Measurements from ENCODE around the gene TMCO2. TPM values are rescaled to one million over a fixed set of nuclear protein-coding genes. Genes with fewer than 3 reads are reported as not detected.

The TMCO2 gene
- total RNA-seq, 1 donor from 2014 or later, result not detected

GRCh38 chr1:40257688-40258444 lies 10.1 kb downstream of the TMCO2 start, which contains the start of gene ZMPSTE24:
ZMPSTE24 (plus strand) TSS chr1:40258236; CDS start chr1:40258272, 36 bp downstream.
- intact Hi-C loops (cut with DNase I), result no loop called here
- H3K4me1 ChIP-seq, result peaks cover 21% of the 10 kb centered on the region
- ATAC-seq, result peak; percentile 99

GRCh38 chr1:40258445-40258769 lies 10.7 kb downstream of the TMCO2 start:
- peak overlapping the region; percentile 94 for H3K27ac ChIP-seq
- H3K27me3 ChIP-seq, result no peaks in the 10 kb centered on the region
- TF ChIP-seq CTCF (IDR thresholded peaks at IDR 0.05), result no peak
- peaks cover 33% of the 10 kb centered on the region for H3K36me3 ChIP-seq
- DNase-seq (no peak), ATAC-seq (no peak)
- peaks cover 21% of the 10 kb centered on the region for H3K4me1 ChIP-seq
- H3K9me3 ChIP-seq, result no peaks in the 10 kb centered on the region
- H3K4me3 ChIP-seq, result peak overlapping the region; percentile 99
- intact Hi-C loops (cut with DNase I), result no loop called here

More at GRCh38 chr1:40257688-40258444, 10.1 kb downstream of the TMCO2 start, which contains the start of gene ZMPSTE24:
- Histone ChIP-seq H3K36me3 (peaks cover 28% of the 10 kb centered on the region), H3K9me3 (no peaks in the 10 kb centered on the region), H3K27me3 (no peaks in the 10 kb centered on the region), H3K4me3 (peak within 1 kb of the TSS; percentile 99), H3K27ac (peak within 1 kb of the TSS; percentile 94)
- no peak for TF ChIP-seq CTCF (IDR thresholded peaks at IDR 0.05)
- DNase-seq, result peak; percentile 97

GRCh38 chr1:40264354-40264781 lies 16.6 kb downstream of the TMCO2 start:
- TF ChIP-seq CTCF (IDR thresholded peaks at IDR 0.05), result no peak
- peaks cover 73% of the 10 kb centered on the region for H3K36me3 ChIP-seq
- H3K4me1 ChIP-seq, result peaks cover 8% of the 10 kb centered on the region
- H3K4me3 ChIP-seq, result no peak overlapping the region
- intact Hi-C loops (cut with DNase I), result no loop called here
- ATAC-seq (no peak), DNase-seq (no peak)
- H3K27ac ChIP-seq, result no peak overlapping the region
- H3K27me3 ChIP-seq, result no peaks in the 10 kb centered on the region
- H3K9me3 ChIP-seq, result no peaks in the 10 kb centered on the region

- no peak for DNase-seq
- H3K9me3 ChIP-seq, result no peaks in the 10 kb centered on the region
- no peak overlapping the region for H3K27ac ChIP-seq
- no peak overlapping the region for H3K4me3 ChIP-seq
- ATAC-seq, result no peak
- no peaks in the 10 kb centered on the region for H3K27me3 ChIP-seq
- H3K4me1 ChIP-seq, result peaks cover 5% of the 10 kb centered on the region
- H3K36me3 ChIP-seq, result peaks cover 80% of the 10 kb centered on the region
- intact Hi-C loops (cut with DNase I), result no loop called here
- TF ChIP-seq CTCF (IDR thresholded peaks at IDR 0.05), result no peak
Measured at GRCh38 chr1:40265298-40265697, 17.6 kb downstream of the TMCO2 start.

- H3K4me1 ChIP-seq, result peaks cover 5% of the 10 kb centered on the region
- no peaks in the 10 kb centered on the region for H3K27me3 ChIP-seq
- no peak for TF ChIP-seq CTCF (IDR thresholded peaks at IDR 0.05)
- DNase-seq (no peak), ATAC-seq (no peak)
- H3K4me3 ChIP-seq, result no peak overlapping the region
- no peak overlapping the region for H3K27ac ChIP-seq
- intact Hi-C loops (cut with DNase I), result no loop called here
- peaks cover 80% of the 10 kb centered on the region for H3K36me3 ChIP-seq
- no peaks in the 10 kb centered on the region for H3K9me3 ChIP-seq
Measured at GRCh38 chr1:40265919-40266318, 18.2 kb downstream of the TMCO2 start.

Data from upper lobe of right lung (tissue), 1 donor.